Measurements from ENCODE around the gene WDR48.

Gene WDR48

GRCh38 chr3:39113291-39113690 is 61.5 kb downstream of the WDR48 start:
- Mint-ChIP-seq H3K9me3 (no peaks in the 10 kb centered on the region), H3K36me3 (ENCODE audit: low read depth) (peaks cover 12% of the 10 kb centered on the region), H3K4me1 (ENCODE audit: low read depth) (peaks cover 12% of the 10 kb centered on the region), H3K27ac (no peak overlapping the region), H3K4me3 (no peak overlapping the region), H3K27me3 (ENCODE audit: low read depth) (peaks cover 4% of the 10 kb centered on the region)

DNA sequence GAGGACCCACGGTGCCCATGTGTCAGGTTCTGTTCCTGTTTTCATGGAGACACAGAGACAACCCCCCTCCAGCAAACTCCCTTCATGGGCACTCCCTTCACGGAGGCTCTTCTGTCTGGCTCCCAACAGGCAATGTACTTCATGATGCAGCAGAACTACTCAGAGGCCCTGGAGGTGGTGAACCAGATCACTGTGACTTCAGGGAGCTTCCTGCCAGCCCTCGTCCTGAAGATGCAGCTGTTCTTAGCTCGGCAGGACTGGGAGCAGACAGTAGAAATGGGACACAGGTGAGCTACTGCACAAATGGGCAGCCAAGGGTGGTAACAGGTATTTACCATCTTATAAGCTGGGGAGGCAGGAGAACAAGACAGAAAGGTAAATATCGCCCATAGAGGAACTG is 62.6 kb downstream of the WDR48 start:
- peaks cover under 1% of the 10 kb centered on the region for H3K4me1 Mint-ChIP-seq (ENCODE audit: low read depth)
- no peak overlapping the region for H3K4me3 Mint-ChIP-seq
- H3K36me3 Mint-ChIP-seq (ENCODE audit: low read depth): peaks cover 10% of the 10 kb centered on the region
- H3K27ac Mint-ChIP-seq: no peak overlapping the region
- H3K27me3 Mint-ChIP-seq (ENCODE audit: low read depth): no peaks in the 10 kb centered on the region
- no peaks in the 10 kb centered on the region for H3K9me3 Mint-ChIP-seq

DNA sequence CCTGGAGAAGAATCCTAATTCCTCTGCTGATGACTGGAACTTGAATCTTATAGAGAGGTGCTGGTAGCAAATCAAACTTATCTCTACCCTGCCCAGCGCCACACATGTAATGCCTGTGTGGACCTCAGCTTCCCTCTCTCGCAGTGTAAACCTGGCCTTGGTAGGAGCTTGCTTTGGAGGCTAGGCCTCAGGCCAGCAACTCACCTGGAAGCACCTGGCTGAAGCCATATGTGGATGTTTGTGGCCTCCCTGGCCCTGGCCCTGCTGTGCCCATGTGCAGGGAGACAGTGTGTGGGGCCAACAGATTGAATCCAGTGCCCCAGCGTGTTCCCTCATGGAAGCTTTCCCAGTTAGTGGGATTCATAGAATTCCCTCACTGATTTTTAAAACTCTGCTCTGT is 64.1 kb downstream of the WDR48 start:
- no peaks in the 10 kb centered on the region for H3K4me1 Mint-ChIP-seq (ENCODE audit: low read depth)
- H3K27me3 Mint-ChIP-seq (ENCODE audit: low read depth): no peaks in the 10 kb centered on the region
- H3K36me3 Mint-ChIP-seq (ENCODE audit: low read depth): peaks cover 10% of the 10 kb centered on the region
- no peaks in the 10 kb centered on the region for H3K9me3 Mint-ChIP-seq
- H3K4me3 Mint-ChIP-seq: no peak overlapping the region
- H3K27ac Mint-ChIP-seq: no peak overlapping the region

- H3K36me3 Mint-ChIP-seq (ENCODE audit: low read depth): peaks cover 9% of the 10 kb centered on the region
- H3K9me3 Mint-ChIP-seq: no peaks in the 10 kb centered on the region
- H3K27ac Mint-ChIP-seq: no peak overlapping the region
- H3K4me1 Mint-ChIP-seq (ENCODE audit: low read depth): no peaks in the 10 kb centered on the region
- H3K27me3 Mint-ChIP-seq (ENCODE audit: low read depth): peaks cover 8% of the 10 kb centered on the region
- no peak overlapping the region for H3K4me3 Mint-ChIP-seq
Observed at GRCh38 chr3:39118079-39118478, 66.3 kb downstream of the WDR48 start.

- no peak overlapping the region for H3K27ac Mint-ChIP-seq
- peaks cover 9% of the 10 kb centered on the region for H3K36me3 Mint-ChIP-seq (ENCODE audit: low read depth)
- no peak overlapping the region for H3K4me3 Mint-ChIP-seq
- peaks cover 16% of the 10 kb centered on the region for H3K27me3 Mint-ChIP-seq (ENCODE audit: low read depth)
- H3K9me3 Mint-ChIP-seq: no peaks in the 10 kb centered on the region
- H3K4me1 Mint-ChIP-seq (ENCODE audit: low read depth): no peaks in the 10 kb centered on the region
Observed at GRCh38 chr3:39118931-39119660, 67.3 kb downstream of the WDR48 start.

DNA sequence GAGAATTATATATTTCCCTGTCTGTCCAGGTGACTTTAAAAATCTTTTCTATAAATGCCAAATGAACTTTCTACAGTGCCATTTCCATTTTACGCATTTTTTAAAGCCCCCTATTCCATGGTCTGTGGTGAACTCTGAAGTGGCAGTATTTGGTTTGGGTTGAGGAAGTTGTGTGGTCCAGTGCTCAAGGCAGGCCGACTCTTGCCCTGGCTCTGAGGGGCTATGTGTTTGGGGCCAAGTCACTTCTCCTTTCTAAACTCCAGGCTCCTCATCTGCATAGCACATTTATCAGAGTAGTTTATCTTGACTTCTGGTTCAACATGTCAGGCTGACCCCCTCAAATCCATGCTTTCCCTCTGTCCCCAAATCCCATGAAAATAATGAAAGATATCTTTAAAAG is 69.8 kb downstream of the WDR48 start:
- Mint-ChIP-seq H3K4me3 (no peak overlapping the region), H3K4me1 (ENCODE audit: low read depth) (peaks cover 3% of the 10 kb centered on the region), H3K36me3 (ENCODE audit: low read depth) (peaks cover 9% of the 10 kb centered on the region), H3K27me3 (ENCODE audit: low read depth) (peaks cover 19% of the 10 kb centered on the region), H3K9me3 (no peaks in the 10 kb centered on the region), H3K27ac (no peak overlapping the region)

DNA sequence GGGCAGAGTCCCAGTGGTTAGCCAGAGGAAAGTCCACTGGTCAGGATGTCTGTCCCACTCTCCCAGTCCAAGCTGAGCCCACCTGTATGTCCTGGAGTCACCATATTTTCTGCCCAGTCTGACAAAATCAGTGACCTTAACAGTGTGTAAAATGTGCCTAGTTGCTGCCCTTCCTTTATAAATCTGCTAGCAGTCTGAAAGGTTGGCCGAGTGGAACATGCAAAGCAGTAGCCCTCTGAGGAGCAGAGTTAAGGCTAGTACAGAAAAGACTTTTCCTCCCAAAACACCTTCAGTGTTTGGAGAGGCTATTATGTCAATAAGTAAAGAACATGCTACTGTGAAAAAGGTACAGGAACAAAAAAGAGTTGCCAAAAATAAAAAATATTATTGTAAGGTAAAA is 71.0 kb downstream of the WDR48 start:
- H3K27me3 Mint-ChIP-seq (ENCODE audit: low read depth): peaks cover 19% of the 10 kb centered on the region
- H3K4me1 Mint-ChIP-seq (ENCODE audit: low read depth): peaks cover 12% of the 10 kb centered on the region
- H3K27ac Mint-ChIP-seq: no peak overlapping the region
- no peaks in the 10 kb centered on the region for H3K9me3 Mint-ChIP-seq
- no peak overlapping the region for H3K4me3 Mint-ChIP-seq
- peaks cover 7% of the 10 kb centered on the region for H3K36me3 Mint-ChIP-seq (ENCODE audit: low read depth)

DNA sequence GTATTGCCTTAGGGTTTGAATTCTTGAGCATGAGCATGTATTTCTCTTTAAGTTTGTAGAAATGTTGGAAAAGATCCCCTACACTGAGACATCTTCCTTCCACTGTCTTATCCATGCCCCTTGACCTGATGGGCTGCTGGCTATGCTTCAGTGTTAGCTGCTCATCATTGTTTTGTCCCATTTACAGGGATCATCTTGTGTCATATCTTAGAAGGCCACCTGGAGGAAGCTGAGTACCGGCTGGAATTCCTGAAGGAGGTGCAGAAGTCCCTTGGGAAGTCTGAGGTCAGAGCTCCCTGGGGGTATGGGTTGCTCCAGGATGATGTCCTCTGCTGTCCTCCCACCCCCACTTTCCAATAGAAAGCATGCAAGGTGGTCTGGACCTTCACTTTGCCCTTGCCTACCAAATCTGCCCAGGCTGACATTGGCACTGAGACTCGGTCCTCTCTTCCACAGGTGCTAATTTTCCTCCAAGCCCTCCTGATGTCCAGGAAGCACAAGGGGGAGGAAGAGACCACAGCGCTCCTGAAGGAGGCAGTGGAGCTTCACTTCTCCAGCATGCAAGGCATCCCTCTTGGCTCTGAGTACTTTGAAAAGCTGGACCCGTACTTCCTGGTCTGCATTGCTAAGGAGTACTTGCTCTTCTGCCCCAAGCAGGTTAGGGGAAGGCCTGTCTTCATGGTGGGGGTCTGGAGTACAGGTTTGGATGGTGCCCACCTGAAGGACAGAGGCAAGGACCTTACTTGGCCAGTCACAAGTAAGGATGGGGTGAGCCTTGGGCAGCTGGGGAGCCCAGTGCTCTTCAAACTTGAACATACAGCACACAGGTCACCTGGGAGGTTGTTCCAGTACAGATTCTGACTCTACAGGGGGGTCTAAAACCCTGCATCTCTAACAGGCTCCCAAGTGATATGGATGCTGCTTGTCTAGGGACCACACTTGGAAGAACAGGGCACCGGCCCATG is 73.3 kb downstream of the WDR48 start:
- no peaks in the 10 kb centered on the region for H3K9me3 Mint-ChIP-seq
- no peak overlapping the region for H3K27ac Mint-ChIP-seq
- no peaks in the 10 kb centered on the region for H3K36me3 Mint-ChIP-seq (ENCODE audit: low read depth)
- H3K27me3 Mint-ChIP-seq (ENCODE audit: low read depth): peaks cover 19% of the 10 kb centered on the region
- H3K4me1 Mint-ChIP-seq (ENCODE audit: low read depth): peaks cover 21% of the 10 kb centered on the region
- no peak overlapping the region for H3K4me3 Mint-ChIP-seq

- Mint-ChIP-seq H3K4me3 (no peak overlapping the region), H3K27me3 (ENCODE audit: low read depth) (peaks cover 19% of the 10 kb centered on the region), H3K36me3 (ENCODE audit: low read depth) (no peaks in the 10 kb centered on the region), H3K27ac (no peak overlapping the region), H3K4me1 (ENCODE audit: low read depth) (peaks cover 24% of the 10 kb centered on the region), H3K9me3 (no peaks in the 10 kb centered on the region)
Observed at GRCh38 chr3:39125841-39126500, 74.2 kb downstream of the WDR48 start.

- H3K4me1 Mint-ChIP-seq (ENCODE audit: low read depth): peaks cover 28% of the 10 kb centered on the region
- no peak overlapping the region for H3K27ac Mint-ChIP-seq
Observed at GRCh38 chr3:39126532-39127071, 74.8 kb downstream of the WDR48 start.

DNA sequence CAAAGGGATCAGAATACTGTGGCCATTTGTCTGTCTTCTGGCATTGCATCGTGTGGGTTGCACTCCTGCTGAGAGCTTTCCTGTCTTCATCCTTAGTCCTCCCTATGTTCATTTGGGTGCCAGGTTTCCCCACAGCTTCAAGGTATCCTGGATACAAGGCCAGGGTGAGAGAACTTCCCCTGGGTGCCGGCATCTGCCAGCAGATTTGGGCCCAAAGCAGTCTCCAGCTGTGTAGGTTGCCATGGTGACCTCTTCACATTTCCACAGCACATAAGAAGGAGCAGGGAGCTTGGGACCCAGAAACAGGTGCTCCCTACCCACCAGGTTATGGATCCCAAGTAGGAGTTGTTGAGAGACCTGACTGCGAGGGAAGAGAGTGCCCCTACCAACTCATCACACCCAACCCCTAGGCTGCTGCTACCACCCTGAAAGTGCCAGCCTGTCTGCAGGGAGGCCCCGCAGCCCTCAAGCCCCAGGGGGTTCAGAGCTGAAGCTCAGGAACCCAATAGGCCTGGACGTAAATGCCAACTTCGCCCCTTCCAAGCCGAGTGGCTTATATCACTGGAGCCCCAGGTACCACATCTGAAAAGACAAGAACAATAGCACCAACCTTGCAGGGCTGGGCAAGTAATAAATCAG is 75.6 kb downstream of the WDR48 start:
- H3K4me3 Mint-ChIP-seq: no peak overlapping the region
- H3K27me3 Mint-ChIP-seq (ENCODE audit: low read depth): peaks cover 16% of the 10 kb centered on the region
- H3K36me3 Mint-ChIP-seq (ENCODE audit: low read depth): no peaks in the 10 kb centered on the region
- no peak overlapping the region for H3K27ac Mint-ChIP-seq
- H3K4me1 Mint-ChIP-seq (ENCODE audit: low read depth): peaks cover 28% of the 10 kb centered on the region
- no peaks in the 10 kb centered on the region for H3K9me3 Mint-ChIP-seq

More at GRCh38 chr3:39126532-39127071, 74.8 kb downstream of the WDR48 start:
- H3K9me3 Mint-ChIP-seq: no peaks in the 10 kb centered on the region
- H3K27me3 Mint-ChIP-seq (ENCODE audit: low read depth): peaks cover 19% of the 10 kb centered on the region
- no peaks in the 10 kb centered on the region for H3K36me3 Mint-ChIP-seq (ENCODE audit: low read depth)
- H3K4me3 Mint-ChIP-seq: no peak overlapping the region

DNA sequence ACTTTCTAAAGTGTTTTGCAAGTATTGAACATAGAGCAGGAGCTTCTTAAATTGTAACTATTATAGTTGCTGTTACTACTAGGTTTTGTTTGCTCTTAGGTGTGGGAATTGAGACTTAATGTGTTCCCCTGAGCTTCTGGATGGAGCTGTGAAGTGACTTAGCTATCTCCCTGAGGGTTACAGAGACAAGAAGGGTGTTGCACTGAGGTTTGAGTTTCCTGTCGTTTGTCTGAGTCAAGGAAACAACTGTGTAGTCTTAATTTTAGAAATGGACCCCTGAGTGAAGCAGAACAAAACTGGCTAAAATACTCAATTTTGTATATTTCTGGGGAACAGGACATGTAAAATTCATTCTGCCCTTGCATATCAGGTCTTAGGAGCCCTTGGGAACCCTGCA is 76.1 kb downstream of the WDR48 start:
- no peak overlapping the region for H3K4me3 Mint-ChIP-seq
- no peak overlapping the region for H3K27ac Mint-ChIP-seq

DNA sequence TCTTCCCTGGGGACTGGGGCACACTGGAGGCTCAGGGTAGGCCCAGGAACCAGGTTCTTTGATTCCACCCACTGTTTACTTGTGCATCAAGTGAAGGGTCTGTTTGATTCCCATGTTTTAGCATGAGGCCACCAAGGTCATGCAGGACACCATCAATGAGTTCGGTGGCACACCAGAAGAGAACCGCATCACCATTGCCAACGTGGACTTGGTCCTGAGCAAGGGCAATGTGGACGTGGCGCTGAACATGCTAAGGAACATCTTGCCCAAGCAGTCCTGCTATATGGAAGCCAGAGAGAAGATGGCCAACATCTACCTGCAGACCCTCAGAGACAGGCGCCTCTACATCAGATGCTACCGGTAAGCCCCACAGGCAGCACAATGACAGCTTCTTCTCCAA is 77.1 kb downstream of the WDR48 start:
- peaks cover 5% of the 10 kb centered on the region for H3K27me3 Mint-ChIP-seq (ENCODE audit: low read depth)
- H3K4me3 Mint-ChIP-seq: no peak overlapping the region
- no peaks in the 10 kb centered on the region for H3K9me3 Mint-ChIP-seq
- H3K36me3 Mint-ChIP-seq (ENCODE audit: low read depth): peaks cover 5% of the 10 kb centered on the region
- H3K4me1 Mint-ChIP-seq (ENCODE audit: low read depth): peaks cover 30% of the 10 kb centered on the region
- no peak overlapping the region for H3K27ac Mint-ChIP-seq

More for the DNA sequence above, 76.1 kb downstream of the WDR48 start:
- H3K4me1 Mint-ChIP-seq (ENCODE audit: low read depth): peaks cover 28% of the 10 kb centered on the region
- H3K27me3 Mint-ChIP-seq (ENCODE audit: low read depth): peaks cover 13% of the 10 kb centered on the region
- H3K9me3 Mint-ChIP-seq: no peaks in the 10 kb centered on the region
- no peaks in the 10 kb centered on the region for H3K36me3 Mint-ChIP-seq (ENCODE audit: low read depth)

DNA sequence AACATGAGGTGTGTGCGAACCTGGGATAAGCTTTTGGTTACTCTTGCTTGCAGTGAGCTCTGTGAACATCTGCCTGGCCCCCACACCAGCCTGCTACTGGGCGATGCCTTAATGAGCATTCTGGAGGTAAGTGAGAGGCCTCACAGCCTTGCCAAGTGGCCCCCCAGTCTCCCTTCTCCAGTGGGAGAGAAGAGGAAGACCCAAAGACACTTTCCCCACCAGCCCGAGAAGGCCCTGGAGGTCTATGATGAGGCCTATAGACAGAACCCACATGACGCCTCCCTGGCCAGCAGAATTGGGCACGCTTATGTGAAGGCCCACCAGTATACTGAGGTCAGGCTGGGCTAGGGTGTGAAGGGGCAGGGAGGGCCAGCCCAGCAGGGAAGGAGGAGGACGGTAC is 78.2 kb downstream of the WDR48 start:
- Mint-ChIP-seq H3K9me3 (no peaks in the 10 kb centered on the region), H3K4me3 (no peak overlapping the region), H3K27ac (no peak overlapping the region), H3K36me3 (ENCODE audit: low read depth) (peaks cover 5% of the 10 kb centered on the region), H3K4me1 (ENCODE audit: low read depth) (peaks cover 30% of the 10 kb centered on the region), H3K27me3 (ENCODE audit: low read depth) (no peaks in the 10 kb centered on the region)
